HEK293T (cell line): ENCODE data around the gene GNB1L.

Experiments
- ARNT ChIP-seq: fragments of 450-650 bp; IDR thresholded peaks from 2 replicates; pipeline ENCODE4 v1.6.1; 2017; ENCODE audit warnings: mild to moderate bottlenecking
- BHLHE40 ChIP-seq: fragments of 450-650 bp; IDR thresholded peaks from 2 replicates; pipeline ENCODE4 v1.6.1; 2016; ENCODE audit warnings: mild to moderate bottlenecking, moderate library complexity, borderline replicate concordance
- ELF4 ChIP-seq: fragments of 450-650 bp; IDR thresholded peaks from 2 replicates; pipeline ENCODE4 v1.6.1; 2017; ENCODE audit warnings: antibody characterized with exemption
- FOXK2 ChIP-seq: fragments of 450-650 bp; IDR thresholded peaks from 2 replicates; pipeline ENCODE4 v1.6.1; 2016; ENCODE audit warnings: mild to moderate bottlenecking
- HDGF ChIP-seq: fragments of 450-650 bp; IDR thresholded peaks from 2 replicates; pipeline ENCODE4 v1.6.1; 2017; ENCODE audit warnings: antibody characterized with exemption, borderline replicate concordance
- L3MBTL2 ChIP-seq: fragments of 450-650 bp; conservative IDR thresholded peaks from 2 replicates; pipeline ENCODE4 v1.6.1; 2016; ENCODE audit warnings: mild to moderate bottlenecking
- NFRKB ChIP-seq: fragments of 450-650 bp; IDR thresholded peaks from 2 replicates; pipeline ENCODE4 v1.6.1; 2016; ENCODE audit warnings: mild to moderate bottlenecking, moderate library complexity
- PKNOX1 ChIP-seq: fragments of 450-650 bp; IDR thresholded peaks from 2 replicates; pipeline ENCODE4 v1.6.1; 2016
- SUZ12 ChIP-seq: fragments of 450-650 bp; IDR thresholded peaks from 2 replicates; pipeline ENCODE4 v1.6.1; 2016; ENCODE audit warnings: mild to moderate bottlenecking
- TARDBP ChIP-seq: fragments of 450-650 bp; IDR thresholded peaks from 2 replicates; pipeline ENCODE4 v1.6.1; 2016
- ZNF384 ChIP-seq: fragments of 450-650 bp; IDR thresholded peaks from 2 replicates; pipeline ENCODE4 v1.6.1; 2016

- no peak for TF ChIP-seq FOXK2
- TF ChIP-seq NFRKB = no peak
- no peak for TF ChIP-seq TARDBP
- no peak for TF ChIP-seq PKNOX1
- TF ChIP-seq BHLHE40 = no peak
- no peak for TF ChIP-seq L3MBTL2
- no peak for TF ChIP-seq ZNF384
- TF ChIP-seq ELF4 = 0 out of 2 replicates have a peak, but pooled peaks have one; percentile 15
- no peak for TF ChIP-seq ARNT
- TF ChIP-seq SUZ12 = no peak
- no peak for TF ChIP-seq HDGF
These were observed 5.3 kb upstream of the GNB1L start for GRCh38 chr22:19859861-19860510.
